Ammon's horn (tissue), 1 donor: Measurements from ENCODE around the gene UNC13A.

Source experiments
- DNase-seq: peaks from one replicate; pipeline ENCODE4 v3.0.0-alpha.2; 2016; ENCODE audit warnings: low spot score

UNC13A gene

GRCh38 chr19:17626456-17627015, 61.6 kb downstream of the UNC13A start:
- DNase-seq, result no peak

GRCh38 chr19:17625980-17626379, 62.2 kb downstream of the UNC13A start:
- no peak for DNase-seq

GRCh38 chr19:17625043-17625442, 63.1 kb downstream of the UNC13A start:
- no peak for DNase-seq

GRCh38 chr19:17624314-17624991, 63.7 kb downstream of the UNC13A start:
- DNase-seq, result no peak

- DNase-seq, result no peak
These were observed 64.8 kb downstream of the UNC13A start for GRCh38 chr19:17623224-17623935.

- no peak for DNase-seq
These were observed 67.5 kb downstream of the UNC13A start for GRCh38 chr19:17620696-17621095.

- DNase-seq, result no peak
These were observed 69.2 kb downstream of the UNC13A start for GRCh38 chr19:17618936-17619335.

GRCh38 chr19:17618281-17618903, 69.8 kb downstream of the UNC13A start:
- no peak for DNase-seq

- no peak for DNase-seq
These were observed 70.4 kb downstream of the UNC13A start for GRCh38 chr19:17617807-17618192.

- no peak for DNase-seq
These were observed 71.0 kb downstream of the UNC13A start for GRCh38 chr19:17616961-17617806.

GRCh38 chr19:17616686-17616960, 71.5 kb downstream of the UNC13A start:
- DNase-seq, result no peak

GRCh38 chr19:17615889-17616685, 72.1 kb downstream of the UNC13A start:
- peak; percentile 7 for DNase-seq

- DNase-seq, result no peak
These were observed 73.7 kb downstream of the UNC13A start for GRCh38 chr19:17614476-17614875.

- DNase-seq, result no peak
These were observed 76.5 kb downstream of the UNC13A start for GRCh38 chr19:17611462-17612244.

- DNase-seq, result no peak
These were observed 77.8 kb downstream of the UNC13A start for GRCh38 chr19:17610384-17610783.

- no peak for DNase-seq
These were observed 80.2 kb downstream of the UNC13A start for GRCh38 chr19:17607936-17608335.

- DNase-seq, result no peak
These were observed 81.5 kb downstream of the UNC13A start for GRCh38 chr19:17606590-17607185.

- DNase-seq, result peak; percentile 67
These were observed 82.2 kb downstream of the UNC13A start for GRCh38 chr19:17605761-17606589.

GRCh38 chr19:17605117-17605516, 83.0 kb downstream of the UNC13A start:
- DNase-seq, result no peak
